Stimulated activated CD4-positive, alpha-beta T cell treated with anti-CD3 and anti-CD28 coated beads, TNF-alpha, amount 100 ng/mL, for 48 hours (primary cell): Measurements from ENCODE around the gene PRPF4.
"Not testable (repeated sequence)": the region's sequence is repeated elsewhere in the genome, so short reads cannot be mapped to it uniquely, and the experiment has no call there.

Source experiments
- DNase-seq, 3 donors: peaks; one replicate each; pipeline ENCODE4 v3.0.0-alpha.2; 2020; ENCODE audit warnings: low read depth in 3 of 3

PRPF4 gene

DNA sequence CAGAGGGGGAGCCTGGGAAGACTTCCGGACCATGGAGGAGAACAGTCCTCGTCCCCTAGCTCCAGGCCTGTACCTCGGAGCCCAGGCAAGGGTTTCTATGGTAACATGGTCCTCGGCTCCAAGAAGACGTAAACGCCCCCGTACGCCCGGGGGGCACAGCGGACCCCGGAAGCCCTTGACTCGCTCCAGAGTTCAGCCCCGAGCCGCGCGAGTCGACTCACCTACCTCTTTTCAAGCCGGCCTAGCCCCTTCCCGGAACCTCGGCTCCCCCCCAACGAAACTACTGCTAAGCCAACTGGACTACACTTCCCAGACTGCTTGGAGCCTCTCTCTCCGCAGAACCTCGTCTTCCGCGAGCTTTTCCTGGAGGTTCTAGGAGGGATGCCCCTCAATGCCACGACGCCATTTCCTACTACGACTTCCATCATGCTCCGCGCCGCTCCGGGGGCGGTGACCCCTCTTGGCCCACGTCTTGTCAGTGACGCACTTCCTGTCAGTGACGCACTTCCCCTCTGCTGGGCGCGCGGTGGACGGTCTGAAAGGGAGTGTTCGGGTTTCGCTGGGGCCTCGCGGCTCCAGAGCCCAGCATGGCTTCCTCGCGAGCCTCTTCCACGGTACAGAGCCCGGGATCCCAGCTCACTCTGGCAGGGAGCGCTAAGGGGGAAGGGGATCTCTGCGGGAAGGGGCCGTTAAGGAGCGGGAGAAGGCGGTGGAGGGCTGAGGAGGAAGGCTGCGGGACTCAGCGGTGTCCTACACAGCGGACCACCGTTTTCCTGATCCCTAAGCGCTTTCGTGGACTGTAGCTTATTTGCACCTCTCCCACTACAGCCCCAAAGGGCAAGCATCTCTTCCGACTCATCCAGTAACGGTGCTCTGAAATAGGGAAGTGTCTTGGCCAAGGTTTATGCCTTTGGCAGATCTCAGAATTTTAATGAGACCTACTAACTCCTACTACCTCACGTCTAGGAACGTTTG lies at the start of gene PRPF4, which contains the start of gene CDC26:
Gene PRPF4, plus strand, starts transcription at position 502 of the 975 bp plus-strand sequence. Its CDS starts 86 bp downstream, at position 588.
Gene CDC26, minus strand, starts transcription at position 416 of the 975 bp plus-strand sequence. CDS start 3,065 bp downstream, outside the sequence.
- DNase-seq, result peak; percentile 91 to 93 (median 92)

DNA sequence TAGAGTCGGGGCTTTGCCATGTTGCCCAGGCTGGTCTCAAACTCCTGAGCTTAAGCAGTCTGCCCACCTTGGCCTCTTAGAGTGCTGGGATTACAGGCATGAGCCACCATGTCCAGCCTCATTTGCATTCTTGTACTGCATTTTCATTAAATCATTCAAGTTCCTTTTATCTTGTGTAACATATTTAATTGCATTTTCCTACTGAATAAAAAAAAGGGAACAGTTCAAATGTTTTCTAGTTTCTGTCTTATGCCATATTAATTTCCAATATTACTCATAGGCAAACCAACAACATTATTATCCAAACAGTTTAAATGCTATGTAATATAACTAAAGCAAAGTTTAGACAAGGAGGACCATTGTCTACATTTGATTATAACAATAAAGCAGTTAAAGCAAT lies 48.0 kb upstream of the PRPF4 start:
- DNase-seq, result no peak

DNA sequence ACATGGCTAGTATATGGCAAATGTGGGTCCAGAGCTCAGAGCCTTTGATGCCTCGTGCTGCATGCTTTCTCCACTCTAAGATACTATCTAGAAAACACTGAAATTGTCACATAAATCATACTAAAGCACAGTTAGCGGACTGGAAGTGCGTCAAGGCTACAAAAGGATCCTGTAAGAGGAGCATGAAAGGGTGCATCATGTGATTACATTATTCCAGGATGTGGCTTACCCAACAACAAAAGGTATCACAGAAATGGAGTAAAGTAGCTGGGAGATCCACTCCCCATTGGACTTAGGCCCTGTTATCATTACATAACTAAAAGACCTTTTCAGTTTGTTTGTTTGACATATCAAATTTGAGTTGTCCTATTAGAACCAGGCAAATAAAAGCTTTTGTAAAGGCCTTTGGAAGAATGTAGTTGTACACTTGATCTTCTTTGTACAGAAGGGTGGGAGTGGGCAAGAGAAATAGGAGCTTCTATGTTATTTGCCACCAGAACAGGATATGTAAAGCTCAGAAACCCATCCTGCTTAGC lies 47.3 kb upstream of the PRPF4 start:
- DNase-seq, result no peak

DNA sequence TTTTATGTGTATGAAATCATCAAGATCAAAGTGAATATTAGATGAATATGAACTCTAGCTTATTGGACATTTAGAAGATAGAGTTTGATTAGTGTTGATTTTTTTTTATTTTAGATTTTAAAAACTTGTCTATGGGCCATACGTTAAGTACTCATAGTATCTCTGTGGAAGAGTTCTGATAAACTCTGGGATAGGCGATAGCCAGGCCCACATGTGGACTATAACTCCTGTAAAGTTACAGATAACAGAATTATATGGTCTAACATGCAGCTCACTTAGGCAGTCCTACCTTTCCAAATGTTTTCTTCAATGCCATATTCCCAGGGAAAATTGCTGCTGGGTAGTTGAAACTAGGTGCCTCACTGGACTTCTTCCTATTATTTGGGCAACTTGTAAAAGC lies 43.8 kb upstream of the PRPF4 start:
- DNase-seq, result no peak

DNA sequence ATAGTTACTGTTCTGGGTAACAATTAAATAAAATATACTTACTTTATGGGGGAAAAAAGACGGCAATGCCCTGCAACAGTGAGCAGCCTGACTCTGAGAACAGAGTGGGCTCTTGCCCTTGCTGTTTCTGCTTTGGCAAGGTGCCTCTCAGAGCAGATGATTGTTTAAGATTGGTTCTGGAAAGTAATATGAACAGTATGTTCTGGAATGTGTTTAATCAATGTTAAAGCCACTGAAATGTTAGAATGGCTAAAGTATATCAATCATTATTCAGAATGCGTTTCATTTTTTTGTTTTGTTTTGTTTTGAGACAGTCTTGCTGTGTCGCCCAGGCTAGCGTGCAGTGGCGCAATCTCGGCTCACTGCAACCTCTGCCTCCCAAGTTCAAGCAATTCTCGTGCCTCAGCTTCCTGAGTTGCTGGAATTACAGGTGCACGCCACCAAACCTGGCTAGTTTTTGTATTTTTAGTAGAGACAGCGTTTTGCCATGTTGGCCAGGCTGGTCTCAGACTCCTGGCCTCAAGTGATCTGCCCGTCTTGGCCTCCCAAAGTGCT lies 39.7 kb upstream of the PRPF4 start:
- not testable (repeated sequence) for DNase-seq

DNA sequence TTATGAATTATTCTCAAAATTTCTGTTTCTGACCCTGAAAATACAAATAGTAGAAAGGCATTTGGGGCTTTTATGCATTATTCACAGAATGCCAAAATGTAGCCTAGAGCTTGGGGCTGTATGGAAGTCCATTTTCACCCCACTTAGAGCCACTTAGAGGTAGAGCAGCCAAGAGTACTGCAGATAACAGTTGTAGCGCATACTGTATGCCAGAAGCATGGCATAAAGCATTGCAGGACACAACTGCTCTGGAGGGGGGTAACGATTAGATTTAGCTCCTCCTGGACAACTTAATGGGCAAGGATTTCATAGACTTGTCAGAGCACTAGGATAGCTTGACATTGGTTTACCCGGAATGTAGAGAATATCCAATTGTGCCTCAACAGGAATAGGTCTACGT lies 38.4 kb upstream of the PRPF4 start:
- no peak for DNase-seq

DNA sequence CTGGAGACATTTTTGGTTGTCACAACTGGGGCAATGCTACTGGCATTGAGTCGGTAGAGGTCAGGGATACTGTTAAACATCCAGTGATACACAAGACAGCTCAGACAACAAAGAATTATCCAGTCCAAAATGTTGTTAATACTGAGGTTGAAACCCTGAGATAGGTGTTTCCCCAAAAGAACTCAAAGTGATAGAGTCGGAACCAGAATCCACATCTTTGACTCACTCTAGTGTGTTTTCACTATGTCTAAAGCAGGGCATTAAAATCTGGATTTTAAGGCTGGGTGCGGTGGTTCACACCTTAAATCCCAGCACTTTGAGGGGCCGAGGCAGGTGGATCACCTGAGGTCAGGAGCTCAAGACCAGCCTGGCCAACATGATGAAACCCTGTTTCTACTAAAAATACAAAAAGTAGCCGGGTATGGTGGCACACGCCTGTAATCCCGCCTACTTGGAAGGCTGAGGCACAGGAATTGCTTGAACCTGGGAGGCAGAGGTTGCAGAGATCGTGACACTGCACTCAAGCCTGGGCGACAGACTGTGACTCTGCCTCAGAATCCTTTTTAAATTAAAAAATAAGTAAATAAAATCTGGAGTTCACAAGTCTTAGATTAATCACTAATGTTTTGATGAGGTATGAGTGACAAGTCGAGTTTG lies 37.1 kb upstream of the PRPF4 start:
- DNase-seq, result no peak

DNA sequence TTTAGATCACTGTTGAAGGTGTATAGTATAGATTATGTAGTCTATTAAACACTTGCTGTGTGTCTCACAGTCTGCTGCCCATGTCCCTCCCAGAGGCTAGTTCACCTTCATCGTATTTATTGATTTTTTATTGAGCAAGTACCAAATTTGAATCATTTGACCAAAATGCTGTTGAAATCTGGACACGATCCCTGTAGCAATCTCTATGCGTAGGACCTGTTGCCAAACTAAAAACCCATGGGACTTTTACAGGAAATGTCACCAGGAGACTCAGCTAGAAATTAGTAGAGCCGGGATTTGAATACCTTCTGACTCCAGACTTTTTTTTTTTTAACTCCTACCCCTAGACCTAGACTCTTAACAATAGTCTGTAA lies 36.6 kb upstream of the PRPF4 start:
- DNase-seq, result no peak

DNA sequence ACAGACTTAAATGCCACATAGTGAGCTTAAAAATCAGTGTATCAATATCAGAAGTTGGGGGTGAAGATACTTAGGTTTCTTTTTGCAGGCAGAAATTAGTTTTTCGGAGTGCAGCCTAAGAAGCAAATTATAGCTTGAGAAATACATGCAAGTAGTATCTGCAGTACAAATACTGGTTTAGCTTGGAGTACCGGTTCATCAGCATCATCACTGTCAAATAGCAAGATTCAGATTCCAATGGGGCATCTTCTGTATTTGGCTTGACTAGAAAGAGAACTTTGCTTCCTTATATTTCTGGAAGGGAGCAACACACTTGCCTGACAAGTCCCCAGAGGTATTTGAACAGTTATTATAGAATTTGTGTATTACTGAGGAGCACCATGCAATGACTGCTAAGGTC lies 34.3 kb upstream of the PRPF4 start:
- DNase-seq, result no peak

DNA sequence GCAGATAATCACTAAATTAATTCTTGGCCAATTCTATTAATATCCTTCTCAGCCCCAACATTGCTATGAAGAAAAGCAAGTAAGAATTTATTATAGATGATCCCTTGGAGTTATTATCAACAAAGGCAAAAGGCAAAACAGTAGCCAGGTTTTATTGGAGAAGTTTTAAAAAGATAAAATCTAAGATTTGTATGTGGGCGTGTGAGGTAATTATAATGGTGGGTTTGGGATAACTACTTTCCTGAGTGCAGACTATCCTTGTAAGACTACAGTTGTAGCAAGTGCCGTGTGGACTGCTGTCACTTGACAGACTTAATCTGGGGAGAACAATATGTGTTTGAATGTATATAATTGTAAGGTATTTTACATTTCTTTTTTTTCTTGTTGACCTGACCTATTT lies 30.9 kb upstream of the PRPF4 start:
- DNase-seq, result no peak

DNA sequence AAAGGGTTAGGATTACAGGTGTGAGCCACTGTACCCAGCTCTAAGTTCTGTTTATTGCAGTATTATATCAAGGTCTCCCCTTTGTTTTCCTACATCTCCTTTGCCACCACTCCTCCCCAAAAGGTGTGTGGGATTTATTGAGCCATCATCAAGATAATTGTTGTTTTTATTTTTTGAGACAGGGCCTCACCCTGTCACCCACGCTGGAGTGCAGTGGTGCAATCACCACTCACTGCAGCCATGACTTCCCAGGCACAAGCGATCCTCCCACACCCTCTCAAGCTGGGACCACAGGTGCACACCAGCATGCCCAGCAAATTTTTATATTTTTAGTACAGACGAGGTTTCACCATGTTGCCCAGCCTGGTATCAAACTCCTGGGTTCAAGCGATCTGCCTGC lies 29.6 kb upstream of the PRPF4 start:
- no peak for DNase-seq

DNA sequence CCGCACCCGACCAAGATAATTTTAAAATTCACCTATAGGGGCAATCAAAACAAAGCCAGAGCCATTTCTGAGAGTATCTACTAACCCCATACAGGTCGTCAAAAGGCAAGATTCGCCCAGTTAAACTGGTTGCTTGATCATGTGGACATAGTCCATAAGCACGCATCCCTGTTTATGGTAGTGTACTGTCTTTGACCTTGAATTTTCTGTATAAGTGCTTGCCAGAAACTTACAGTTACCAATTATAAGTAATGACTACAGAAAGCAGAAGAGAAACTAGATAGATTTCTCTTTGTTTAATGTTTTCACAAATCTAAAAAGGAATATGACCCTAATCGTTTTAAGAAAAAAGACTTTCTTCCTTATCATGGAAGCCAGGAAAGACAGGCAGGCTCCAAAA lies 28.5 kb upstream of the PRPF4 start:
- no peak for DNase-seq

DNA sequence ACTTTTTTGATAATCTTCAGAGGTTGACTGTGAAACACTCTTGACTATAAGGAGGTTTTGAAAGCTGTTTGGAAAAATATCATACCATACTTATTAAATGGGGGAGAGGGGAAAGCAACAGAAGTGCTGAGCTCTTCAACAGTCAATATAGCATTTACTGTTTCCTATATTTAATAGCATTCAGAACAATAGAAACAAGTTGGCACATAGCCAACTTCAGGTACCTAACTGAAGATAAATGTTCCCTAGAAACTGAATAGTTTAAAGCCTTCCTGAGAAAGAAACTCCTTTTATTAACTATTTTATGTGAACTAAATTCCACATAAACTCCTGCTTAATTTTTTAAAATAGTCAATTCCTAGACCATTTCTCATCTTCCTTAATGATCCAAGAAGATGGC lies 27.8 kb upstream of the PRPF4 start:
- no peak for DNase-seq

DNA sequence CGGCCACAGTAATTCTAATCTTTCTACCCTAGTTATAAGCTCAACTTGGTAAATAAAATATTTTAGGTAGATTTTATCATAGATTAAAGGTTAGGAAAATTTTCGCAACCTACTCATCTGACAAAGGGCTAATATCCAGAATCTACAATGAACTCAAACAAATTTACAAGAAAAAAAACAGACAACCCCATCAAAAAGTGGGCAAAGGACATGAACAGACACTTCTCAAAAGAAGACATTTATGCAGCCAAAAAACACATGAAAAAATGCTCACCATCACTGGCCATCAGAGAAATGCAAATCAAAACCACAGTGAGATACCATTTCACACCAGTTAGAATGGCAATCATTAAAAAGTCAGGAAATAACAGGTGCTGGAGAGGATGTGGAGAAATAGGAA lies 25.8 kb upstream of the PRPF4 start:
- not testable (repeated sequence) for DNase-seq

DNA sequence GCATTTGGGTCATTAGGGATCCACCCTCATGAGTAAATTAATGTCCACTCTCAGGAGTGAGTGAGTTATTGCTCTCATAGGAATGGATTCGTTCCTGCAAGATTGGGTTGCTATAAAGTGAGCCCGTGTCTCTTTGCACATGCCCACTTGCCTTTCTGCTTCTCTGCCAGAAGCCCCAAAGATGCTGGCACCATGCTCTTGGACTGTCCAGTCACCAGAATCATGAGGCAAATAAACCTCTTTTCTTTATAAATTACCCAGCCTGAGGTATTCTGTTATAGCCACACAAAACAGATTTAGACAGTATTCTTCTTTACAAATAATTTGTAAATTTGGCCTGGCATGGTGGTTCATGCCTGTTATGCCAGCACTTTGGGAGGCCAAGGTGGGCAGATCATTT lies 24.7 kb upstream of the PRPF4 start:
- DNase-seq, result no peak

DNA sequence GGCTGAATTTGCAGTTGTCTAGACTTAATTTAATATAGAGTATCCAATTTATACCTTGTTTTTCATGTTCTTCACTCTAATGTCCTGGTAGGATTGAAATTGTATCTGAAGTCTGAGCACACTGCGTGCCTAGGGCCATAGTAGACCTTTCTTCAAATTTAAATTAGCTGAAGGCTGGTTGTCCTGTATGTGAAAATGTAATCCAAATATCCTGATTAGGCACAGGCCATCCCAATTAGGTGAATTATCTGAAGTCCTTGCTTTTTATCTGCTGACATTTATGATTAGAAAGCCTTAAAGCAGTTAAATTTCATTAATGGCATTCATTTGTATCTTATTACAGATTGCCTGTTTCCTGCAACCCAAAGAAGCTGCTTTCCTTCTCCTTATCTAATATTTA lies 20.5 kb upstream of the PRPF4 start:
- no peak for DNase-seq

DNA sequence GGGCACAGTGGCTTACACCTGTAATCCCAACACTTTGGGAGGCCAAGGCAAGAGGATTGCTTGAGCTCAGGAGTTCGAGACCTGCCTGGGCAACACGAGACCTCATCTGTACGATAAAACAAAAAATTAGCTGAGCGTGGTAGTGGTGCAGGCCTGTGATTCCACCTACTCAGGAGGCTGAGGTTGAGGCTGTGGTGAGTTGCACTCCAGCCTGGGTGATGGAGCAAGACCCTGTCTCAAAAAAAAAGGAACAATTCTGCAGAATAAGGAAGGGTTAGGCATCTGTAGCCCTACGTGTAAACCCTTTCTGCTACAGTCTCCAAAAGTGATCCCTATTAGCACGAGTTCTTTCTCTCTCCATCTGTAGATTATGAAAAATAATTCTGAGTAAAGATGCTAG lies 20.0 kb upstream of the PRPF4 start:
- no peak for DNase-seq

DNA sequence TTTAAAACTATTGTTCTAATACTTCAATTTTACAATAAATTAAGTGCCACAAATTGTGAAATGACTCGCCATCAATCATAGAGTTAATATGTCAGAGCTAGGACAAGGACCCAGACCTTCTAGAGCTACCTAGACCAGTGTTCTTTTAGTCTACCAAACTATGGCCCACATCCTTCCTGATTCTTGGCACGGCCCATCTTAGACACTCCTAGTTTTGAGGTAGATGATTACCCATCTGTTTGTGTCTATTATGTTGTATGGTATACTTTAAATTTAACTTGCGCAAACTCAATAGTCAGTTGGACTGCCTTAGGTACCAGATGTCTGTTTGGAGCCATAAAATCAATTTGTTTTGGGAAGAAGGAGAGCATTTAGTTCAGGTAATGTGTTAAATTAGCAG lies 17.6 kb upstream of the PRPF4 start:
- DNase-seq, result no peak

DNA sequence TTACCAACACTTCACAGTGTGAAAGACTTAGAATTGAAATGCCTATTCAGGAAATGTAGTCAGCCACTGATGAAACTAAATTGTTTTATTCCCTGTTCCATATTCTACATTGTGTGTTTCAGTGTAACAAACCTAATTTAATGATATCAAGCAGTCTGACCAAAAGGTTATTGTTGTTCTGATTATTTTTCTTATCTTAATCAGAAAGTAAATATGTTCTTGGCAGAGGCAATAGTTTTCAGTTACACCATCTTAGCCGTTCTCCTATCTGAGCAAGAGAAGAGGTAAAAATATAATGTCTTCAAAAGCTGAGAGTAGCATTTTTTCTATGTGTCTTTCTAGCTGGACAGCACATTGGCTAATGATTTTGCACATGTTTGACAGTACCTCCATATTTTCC lies 17.2 kb upstream of the PRPF4 start:
- DNase-seq, result no peak

DNA sequence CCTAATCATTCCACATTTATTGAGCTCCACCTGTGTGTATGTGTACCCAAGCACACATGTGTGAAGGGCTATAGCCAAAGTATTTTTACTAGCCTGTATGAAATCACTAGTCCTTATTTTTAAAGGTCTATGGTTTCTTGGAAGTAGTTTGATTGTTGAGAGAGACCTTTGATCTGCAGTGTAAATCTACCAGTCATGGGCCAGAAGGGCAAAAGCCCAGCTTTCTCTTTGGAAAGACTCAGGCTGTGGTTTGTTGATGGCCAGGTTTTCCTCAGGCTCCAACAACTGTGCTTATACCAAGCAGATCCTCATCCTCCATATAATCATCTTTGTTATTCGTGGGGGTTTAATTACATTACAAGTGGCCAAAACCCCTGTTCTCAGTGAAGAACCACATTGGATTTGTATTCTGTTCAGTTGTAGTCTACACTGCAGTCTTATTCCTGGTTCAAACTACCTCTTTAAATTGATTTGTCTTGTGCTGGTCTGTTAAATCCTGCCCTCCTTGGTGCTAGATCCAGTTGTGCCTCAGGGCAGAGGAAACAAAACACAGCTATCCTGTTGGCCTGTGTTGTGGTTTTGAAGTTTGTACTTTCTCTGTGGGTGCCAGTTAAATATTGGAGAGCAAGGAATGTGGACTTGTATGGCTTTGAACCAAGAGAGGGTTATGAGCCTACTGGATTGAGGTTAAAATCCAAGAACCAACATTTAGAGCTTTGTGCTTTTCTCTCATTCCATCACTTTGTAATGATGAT lies 13.4 kb upstream of the PRPF4 start:
- no peak for DNase-seq

DNA sequence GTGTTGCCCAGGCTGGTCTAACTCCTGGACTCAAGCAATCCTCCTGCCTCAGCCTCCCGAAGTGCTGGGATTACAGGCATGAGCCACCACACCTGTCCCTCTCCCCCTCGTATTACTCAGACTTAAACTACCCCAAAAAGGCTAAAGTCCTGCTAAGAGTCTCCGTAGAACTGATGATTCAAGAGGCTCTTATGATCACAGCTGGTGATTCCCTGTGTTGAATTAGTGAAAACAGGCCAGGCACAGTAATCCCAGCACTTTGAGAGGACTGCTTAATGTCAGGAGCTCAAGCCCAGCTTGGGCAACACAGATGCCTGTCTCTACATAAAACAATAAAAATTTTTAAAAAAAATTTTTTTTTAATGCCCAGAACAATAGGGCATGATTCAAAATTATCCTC lies 9.3 kb upstream of the PRPF4 start:
- DNase-seq, result no peak
